Fibroblast of lung (primary cell): ENCODE results near the gene CPT1C.

Source experiments
- CTCF ChIP-seq, 2 donors: IDR thresholded peaks in 1 of 2; conservative IDR thresholded peaks in 1 of 2; 1 replicate in 1 of 2; 2 replicates in 1 of 2; pipeline ENCODE4 v1.5.1; 2011 to 2012; ENCODE audit warnings: low read length in 2 of 2, control low read depth in 1 of 2, inconsistent platforms in 1 of 2, low read depth in 1 of 2, mild to moderate bottlenecking in 1 of 2
- EZH2 ChIP-seq: IDR thresholded peaks from 2 replicates; pipeline ENCODE4 v1.5.1; 2012; ENCODE audit warnings: low read length, control low read depth, mild to moderate bottlenecking; ENCODE audit errors: missing control alignments

- TF ChIP-seq CTCF (conservative IDR thresholded peaks at IDR 0.05 in 1 of 2, IDR thresholded peaks at IDR 0.05 in 1 of 2; ENCODE audit: low read depth in 1 of 2, low read length in 2 of 2): no peak
- TF ChIP-seq EZH2: no peak
Measured at GRCh38 chr19:49660338-49660961, 30.5 kb upstream of the CPT1C start.
